Gastroesophageal sphincter (tissue), 4 donors: ENCODE results near the gene CELSR2. TPM values are rescaled to one million over a fixed set of nuclear protein-coding genes. Genes with fewer than 3 reads are reported as not detected.
A peak's percentile ranks its signal among the peaks of the same experiment; 100 is the strongest.

Experiments used
- ATAC-seq: fragments of 150-250 bp; one replicate; pipeline ENCODE4 v1.9.1; 2016; ENCODE audit warnings: mild to moderate bottlenecking, moderate library complexity
- H3K27ac ChIP-seq, 4 donors: fragments of 200-600 bp; sonication (generic) in 3 of 4; 1 replicate in 3 of 4; 2 replicates in 1 of 4; pipeline ENCODE4 v1.5.1; 2016 to 2019
- H3K27me3 ChIP-seq: fragments of 200-600 bp; sonication (generic); one replicate; pipeline ENCODE4 v1.5.1; 2019
- H3K36me3 ChIP-seq, 2 donors: fragments of 200-600 bp; sonication (generic); one replicate each; pipeline ENCODE4 v1.5.1; 2019; ENCODE audit warnings: control low read depth in 1 of 2
- H3K4me1 ChIP-seq, 3 donors: fragments of 200-600 bp; sonication (generic); 1 replicate in 2 of 3; 2 replicates in 1 of 3; pipeline ENCODE4 v1.5.1; 2016 to 2019; ENCODE audit warnings: control low read depth in 2 of 3
- H3K4me3 ChIP-seq, 2 donors: fragments of 200-600 bp; sonication (generic); one replicate each; pipeline ENCODE4 v1.5.1; 2019; ENCODE audit warnings: mild to moderate bottlenecking in 1 of 2, moderate library complexity in 1 of 2
- H3K9me3 ChIP-seq, 3 donors: fragments of 200-600 bp; sonication (generic); one replicate each; pipeline ENCODE4 v1.5.1; 2017 to 2019; ENCODE audit warnings: control low read depth in 2 of 3
- CTCF ChIP-seq, 4 experiments: fragments of 200-600 bp in 2 of 4; fragments of 450-650 bp in 2 of 4; sonication (generic) in 1 of 4; IDR thresholded peaks; one replicate each; pipeline ENCODE4 v1.5.1; 2017 to 2019; ENCODE audit warnings: antibody characterized with exemption in 4 of 4, mild to moderate bottlenecking in 2 of 4, moderate library complexity in 2 of 4
- EP300 ChIP-seq: sonication (generic); formaldehyde crosslinking; IDR thresholded peaks from one replicate; pipeline ENCODE4 v1.6.1; 2017; ENCODE audit warnings: antibody characterized with exemption, mild to moderate bottlenecking
- POLR2A ChIP-seq, 2 donors: fragments of 450-650 bp; IDR thresholded peaks; one replicate each; pipeline ENCODE4 v1.6.1; 2017; ENCODE audit warnings: antibody characterized with exemption in 2 of 2, mild to moderate bottlenecking in 2 of 2, moderate library complexity in 1 of 2
- POLR2AphosphoS5 ChIP-seq: sonication (generic); formaldehyde crosslinking; IDR thresholded peaks from one replicate; pipeline ENCODE4 v1.6.1; 2017; ENCODE audit warnings: antibody characterized with exemption
- WGBS, 2 donors: methylation state at CpG; one replicate each; pipeline ENCODE4 v1.1.5; 2018; ENCODE audit warnings: low coverage in 1 of 2; 5-methylcytosine and 5-hydroxymethylcytosine counted together
- total RNA-seq, 4 donors: library from RNA; depleted of rRNA; stranded (reverse); fragments of >200 nt; gene quantifications; one replicate each; pipeline ENCODE4 v1.1.0, GENCODE V29; 2016

The CELSR2 gene
- total RNA-seq, 4 donors from 2014 or later, result 5.7 to 18.6 (median 9.1) TPM

- H3K27me3 ChIP-seq, result peaks cover 6% of the 10 kb centered on the region
- no peak overlapping the region for H3K4me3 ChIP-seq
- H3K9me3 ChIP-seq, result no peaks in the 10 kb centered on the region
- peaks cover 0 to 39% (median 8%) of the 10 kb centered on the region in 3 donors for H3K4me1 ChIP-seq
- TF ChIP-seq POLR2A (IDR thresholded peaks at IDR 0.05), result no peak
- TF ChIP-seq EP300, result no peak
- no peak for TF ChIP-seq CTCF (IDR thresholded peaks at IDR 0.05)
- TF ChIP-seq POLR2AphosphoS5, result no peak
- no peak for ATAC-seq
- H3K36me3 ChIP-seq, result no peaks in the 10 kb centered on the region
- WGBS, 2 donors, result no CpG with 5 or more reads among the region's 7 CpGs
- H3K27ac ChIP-seq, result no peak overlapping the region
Measured at GRCh38 chr1:109248444-109248796, 919 bp upstream of the CELSR2 start.

- Histone ChIP-seq H3K27me3 (peaks cover 6% of the 10 kb centered on the region), H3K27ac (peak overlapping the region in 3 of 4 donors; percentile 63 to 70 (median 68)), H3K36me3 (no peaks in the 10 kb centered on the region), H3K9me3 (no peaks in the 10 kb centered on the region), H3K4me3 (peak overlapping the region; percentile 39 to 82), H3K4me1 (peaks cover 0 to 53% (median 22%) of the 10 kb centered on the region in 3 donors)
- WGBS, 2 donors, result no CpG with 5 or more reads among the region's 80 CpGs
- TF ChIP-seq POLR2AphosphoS5, result no peak
- TF ChIP-seq POLR2A (IDR thresholded peaks at IDR 0.05), result no peak
- no peak for TF ChIP-seq CTCF (IDR thresholded peaks at IDR 0.05)
- peak; percentile 18 for ATAC-seq
Measured at GRCh38 chr1:109249654-109250401, 489 bp downstream of the CELSR2 start.

- ATAC-seq, result no peak
- Histone ChIP-seq H3K4me1 (peaks cover 0 to 61% (median 29%) of the 10 kb centered on the region in 3 donors), H3K27me3 (peaks cover 6% of the 10 kb centered on the region), H3K4me3 (peak overlapping the region in 1 of 2 donors; percentile 82), H3K27ac (peak overlapping the region in 3 of 4 donors; percentile 63 to 70 (median 68)), H3K36me3 (no peaks in the 10 kb centered on the region), H3K9me3 (no peaks in the 10 kb centered on the region)
- 47 to 86% methylated on average over 3 to 12 of the region's 33 CpGs for WGBS, 2 donors
- TF ChIP-seq POLR2AphosphoS5 (no peak), POLR2A (IDR thresholded peaks at IDR 0.05) (no peak), CTCF (IDR thresholded peaks at IDR 0.05) (no peak), EP300 (no peak)
Measured at GRCh38 chr1:109250454-109251276, 1.3 kb downstream of the CELSR2 start.

- Histone ChIP-seq H3K4me1 (peaks cover 0 to 69% (median 29%) of the 10 kb centered on the region in 3 donors), H3K27ac (no peak overlapping the region), H3K27me3 (no peaks in the 10 kb centered on the region), H3K9me3 (no peaks in the 10 kb centered on the region), H3K36me3 (no peaks in the 10 kb centered on the region), H3K4me3 (no peak overlapping the region)
- TF ChIP-seq POLR2A (IDR thresholded peaks at IDR 0.05) (no peak), EP300 (no peak), POLR2AphosphoS5 (no peak), CTCF (IDR thresholded peaks at IDR 0.05) (no peak)
- no peak for ATAC-seq
- 96% methylated on average over 9 to 11 of the region's 32 CpGs for WGBS, 2 donors
Measured at GRCh38 chr1:109251277-109252166, 2.2 kb downstream of the CELSR2 start.
